Neural crest cell (in vitro differentiated cells): ENCODE measurements around the gene GPRIN3. TPM values are rescaled to one million over a fixed set of nuclear protein-coding genes. Genes with fewer than 3 reads are reported as not detected.

Experiments used
- DNase-seq: peaks from one replicate; pipeline ENCODE4 v3.0.0; 2021; ENCODE audit warnings: low read depth, mixed read lengths, low spot score
- H3K27ac Mint-ChIP-seq: one replicate; pipeline ENCODE4 v1.8.0; 2021; ENCODE audit warnings: mild to moderate bottlenecking, mixed read lengths; ENCODE audit not compliant: unreplicated experiment
- H3K27me3 Mint-ChIP-seq: 2 replicates; pipeline ENCODE4 v1.8.0; 2021; ENCODE audit warnings: low read depth, mild to moderate bottlenecking, mixed read lengths
- H3K36me3 Mint-ChIP-seq: 2 replicates; pipeline ENCODE4 v1.8.0; 2021; ENCODE audit warnings: low read depth, mild to moderate bottlenecking, mixed read lengths
- H3K4me1 Mint-ChIP-seq: 2 replicates; pipeline ENCODE4 v1.8.0; 2021; ENCODE audit warnings: mixed read lengths
- H3K4me3 Mint-ChIP-seq: one replicate; pipeline ENCODE4 v1.8.0; 2021; ENCODE audit warnings: mild to moderate bottlenecking, mixed read lengths
- H3K9me3 Mint-ChIP-seq: 2 replicates; pipeline ENCODE4 v1.8.0; 2021; ENCODE audit warnings: mixed read lengths
- long read RNA-seq: library from polyadenylated mRNA; unstranded; transcript quantifications from one replicate; pipeline ENCODE4 v2.0.0, GENCODE V29; 2020
- total RNA-seq: library from RNA; stranded (reverse); gene quantifications from 2 replicates; pipeline ENCODE4 v1.2.1, GENCODE V29; 2021
- TF ChIP-seq, protein P1 (sequence below): fragments of 200-600 bp; sonication (generic); conservative IDR thresholded peaks from 2 replicates; pipeline ENCODE4 v1.5.0; 2021; ENCODE audit warnings: antibody characterized with exemption, mild to moderate bottlenecking

The GPRIN3 gene
- total RNA-seq, result 0.70 and 0.71 TPM in 2 replicates
- long read RNA-seq, full-length matches to known transcripts, result 1 of 2 reads
- long read RNA-seq, partial matches to known transcripts, result 0 of 2 reads
- long read RNA-seq, other reads (novel, unspliced or antisense), result 1 of 2 reads

DNA sequence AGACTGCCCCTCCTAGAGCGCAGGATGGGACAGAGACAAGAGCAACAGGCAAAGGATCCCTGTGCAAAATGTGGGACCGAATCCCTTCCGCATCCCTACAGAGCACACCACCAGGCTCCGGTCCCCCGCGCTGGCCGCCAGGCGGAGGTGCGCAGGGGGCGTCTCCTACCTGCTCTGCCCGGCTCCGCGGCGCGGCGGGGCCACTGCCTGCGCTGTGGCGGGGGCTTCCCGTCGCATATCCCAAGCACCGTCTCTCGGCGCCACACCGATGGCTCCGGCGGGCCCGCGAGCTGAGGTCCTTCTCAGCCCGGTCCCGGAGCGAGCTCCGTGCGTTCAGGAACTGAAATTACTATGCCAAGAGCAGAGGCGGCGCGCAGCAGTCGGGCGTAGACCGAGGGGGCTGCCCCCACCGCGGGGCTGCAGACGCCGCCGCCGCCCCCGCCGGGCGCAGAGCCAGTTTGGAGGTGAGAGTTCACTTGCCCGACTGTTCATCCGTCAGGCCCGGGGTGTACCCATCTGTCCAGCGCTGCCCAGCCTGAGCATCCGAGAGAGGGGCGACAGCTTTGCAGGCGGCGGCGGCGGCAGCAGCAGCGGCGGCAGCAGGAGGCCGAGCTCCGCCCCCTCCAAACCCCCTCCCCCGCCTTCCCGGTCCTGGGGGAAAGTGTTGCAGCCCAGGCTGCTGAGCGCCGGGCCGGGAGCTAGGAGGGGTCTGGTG, at the start of gene GPRIN3:
Gene GPRIN3, minus strand, starts transcription at position 355 of the 715 bp plus-strand sequence. CDS start 57,690 bp downstream, outside the sequence.
- H3K4me1 Mint-ChIP-seq, result peaks cover 8% of the 10 kb centered on the region
- peak within 1 kb of the TSS; percentile 81 for H3K4me3 Mint-ChIP-seq
- H3K27ac Mint-ChIP-seq, result no peak within 1 kb of the TSS
- H3K9me3 Mint-ChIP-seq, result no peaks in the 10 kb centered on the region
- H3K36me3 Mint-ChIP-seq, result no peaks in the 10 kb centered on the region
- H3K27me3 Mint-ChIP-seq, result peaks cover 33% of the 10 kb centered on the region
- TF ChIP-seq, protein P1, sequence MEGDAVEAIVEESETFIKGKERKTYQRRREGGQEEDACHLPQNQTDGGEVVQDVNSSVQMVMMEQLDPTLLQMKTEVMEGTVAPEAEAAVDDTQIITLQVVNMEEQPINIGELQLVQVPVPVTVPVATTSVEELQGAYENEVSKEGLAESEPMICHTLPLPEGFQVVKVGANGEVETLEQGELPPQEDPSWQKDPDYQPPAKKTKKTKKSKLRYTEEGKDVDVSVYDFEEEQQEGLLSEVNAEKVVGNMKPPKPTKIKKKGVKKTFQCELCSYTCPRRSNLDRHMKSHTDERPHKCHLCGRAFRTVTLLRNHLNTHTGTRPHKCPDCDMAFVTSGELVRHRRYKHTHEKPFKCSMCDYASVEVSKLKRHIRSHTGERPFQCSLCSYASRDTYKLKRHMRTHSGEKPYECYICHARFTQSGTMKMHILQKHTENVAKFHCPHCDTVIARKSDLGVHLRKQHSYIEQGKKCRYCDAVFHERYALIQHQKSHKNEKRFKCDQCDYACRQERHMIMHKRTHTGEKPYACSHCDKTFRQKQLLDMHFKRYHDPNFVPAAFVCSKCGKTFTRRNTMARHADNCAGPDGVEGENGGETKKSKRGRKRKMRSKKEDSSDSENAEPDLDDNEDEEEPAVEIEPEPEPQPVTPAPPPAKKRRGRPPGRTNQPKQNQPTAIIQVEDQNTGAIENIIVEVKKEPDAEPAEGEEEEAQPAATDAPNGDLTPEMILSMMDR, result peak; percentile 60
- DNase-seq, result peak; percentile 57

DNA sequence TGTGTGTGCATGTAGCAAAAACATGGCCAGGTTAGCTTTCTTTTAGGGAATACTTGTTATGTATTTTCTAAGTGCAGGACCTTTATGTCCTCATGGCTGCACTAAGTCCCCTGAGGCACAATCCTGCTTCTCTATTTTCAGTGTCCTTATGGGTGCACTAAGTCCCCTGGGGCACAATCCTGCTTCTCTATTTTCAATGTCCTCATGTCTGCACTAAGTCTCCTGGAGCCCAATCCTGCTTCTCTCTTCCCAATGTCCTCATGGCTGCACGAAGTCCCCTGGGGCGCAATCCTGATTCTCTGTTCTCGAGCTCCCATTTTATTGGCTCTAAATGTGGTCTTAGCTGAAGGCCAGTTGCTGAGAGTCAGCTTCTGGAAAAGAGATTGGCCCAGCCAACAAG, 49.7 kb upstream of the GPRIN3 start:
- H3K9me3 Mint-ChIP-seq, result no peaks in the 10 kb centered on the region
- no peaks in the 10 kb centered on the region for H3K27me3 Mint-ChIP-seq
- TF ChIP-seq, protein P1, result no peak
- H3K4me3 Mint-ChIP-seq, result no peak overlapping the region
- DNase-seq, result no peak
- no peaks in the 10 kb centered on the region for H3K36me3 Mint-ChIP-seq
- no peak overlapping the region for H3K27ac Mint-ChIP-seq
- no peaks in the 10 kb centered on the region for H3K4me1 Mint-ChIP-seq

DNA sequence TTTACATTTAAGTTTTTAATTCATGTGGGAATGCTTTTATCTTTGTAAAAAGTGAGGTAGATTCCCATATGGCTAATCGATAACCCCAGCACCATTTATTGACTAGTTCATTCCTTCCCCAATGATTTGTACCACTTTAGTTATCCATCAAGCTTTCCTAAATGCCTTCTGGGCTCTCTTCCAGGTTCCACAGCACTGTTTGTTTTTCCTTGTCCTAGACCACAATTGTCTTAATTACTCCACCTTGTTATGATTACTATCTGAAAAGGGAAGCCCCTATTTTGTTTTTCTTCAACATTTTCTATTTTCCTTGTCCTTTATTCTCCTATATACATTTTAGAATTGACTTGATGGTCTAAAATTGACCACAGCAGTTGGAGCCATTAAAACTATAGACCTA, 48.5 kb upstream of the GPRIN3 start:
- H3K4me1 Mint-ChIP-seq, result no peaks in the 10 kb centered on the region
- no peaks in the 10 kb centered on the region for H3K27me3 Mint-ChIP-seq
- no peaks in the 10 kb centered on the region for H3K9me3 Mint-ChIP-seq
- no peak for DNase-seq
- TF ChIP-seq, protein P1, result no peak
- no peak overlapping the region for H3K27ac Mint-ChIP-seq
- H3K36me3 Mint-ChIP-seq, result no peaks in the 10 kb centered on the region
- no peak overlapping the region for H3K4me3 Mint-ChIP-seq

DNA sequence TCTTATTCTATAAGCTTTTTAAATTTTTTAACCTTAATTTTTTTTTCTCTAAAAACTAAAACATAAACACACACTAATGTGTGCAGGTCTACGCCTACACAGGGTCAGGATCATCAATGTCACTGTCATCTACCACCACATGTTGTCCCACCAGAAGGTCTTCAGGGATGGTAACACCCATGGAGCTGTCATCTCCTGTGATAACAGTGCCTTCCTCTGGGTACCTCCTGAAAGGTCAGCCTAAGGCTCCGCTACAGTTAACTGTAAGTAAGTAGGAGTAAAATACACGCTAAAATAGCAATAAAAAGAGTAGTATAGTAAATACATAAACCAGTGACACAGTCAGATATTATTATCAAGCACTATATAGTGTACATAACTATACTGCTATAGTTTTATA, 45.9 kb upstream of the GPRIN3 start:
- no peaks in the 10 kb centered on the region for H3K4me1 Mint-ChIP-seq
- peaks cover 4% of the 10 kb centered on the region for H3K9me3 Mint-ChIP-seq

DNA sequence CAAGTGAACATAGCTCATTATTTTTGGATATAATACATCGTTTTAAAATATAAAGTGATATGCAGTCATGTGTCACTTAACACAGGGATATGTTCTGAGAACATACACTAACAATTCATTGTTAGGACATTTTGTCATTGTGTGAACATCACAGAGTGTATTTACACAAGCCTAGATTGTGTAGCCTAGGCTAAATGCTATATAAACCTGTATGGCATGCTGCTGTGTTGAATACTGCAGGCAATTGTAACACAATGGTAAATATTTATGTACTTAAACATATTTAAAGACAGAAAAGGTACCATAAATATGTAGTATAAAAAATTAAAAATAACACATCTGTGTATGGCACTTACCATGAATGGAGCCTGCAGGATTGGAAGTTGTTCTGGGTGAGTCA, 44.9 kb upstream of the GPRIN3 start:
- Mint-ChIP-seq H3K27ac (no peak overlapping the region), H3K4me3 (no peak overlapping the region)

More for the DNA sequence above, 45.9 kb upstream of the GPRIN3 start:
- no peak overlapping the region for H3K27ac Mint-ChIP-seq
- H3K4me3 Mint-ChIP-seq, result no peak overlapping the region
- TF ChIP-seq, protein P1, result no peak
- peaks cover 2% of the 10 kb centered on the region for H3K36me3 Mint-ChIP-seq
- DNase-seq, result no peak
- no peaks in the 10 kb centered on the region for H3K27me3 Mint-ChIP-seq

More for the DNA sequence above, 44.9 kb upstream of the GPRIN3 start:
- H3K4me1 Mint-ChIP-seq, result no peaks in the 10 kb centered on the region
- H3K36me3 Mint-ChIP-seq, result peaks cover 6% of the 10 kb centered on the region
- DNase-seq, result no peak
- TF ChIP-seq, protein P1, result no peak
- no peaks in the 10 kb centered on the region for H3K27me3 Mint-ChIP-seq
- peaks cover 9% of the 10 kb centered on the region for H3K9me3 Mint-ChIP-seq
